HG02678 (cell line): ENCODE results near the gene RFNG.

ENCODE experiments used
- ATAC-seq: cut with Tn5 transposase; IDR thresholded peaks from one replicate; pipeline ENCODE4 v1.9.1; 2021; ENCODE audit warnings: mild to moderate bottlenecking, moderate library complexity; ENCODE audit not compliant: unreplicated experiment

RFNG gene

DNA sequence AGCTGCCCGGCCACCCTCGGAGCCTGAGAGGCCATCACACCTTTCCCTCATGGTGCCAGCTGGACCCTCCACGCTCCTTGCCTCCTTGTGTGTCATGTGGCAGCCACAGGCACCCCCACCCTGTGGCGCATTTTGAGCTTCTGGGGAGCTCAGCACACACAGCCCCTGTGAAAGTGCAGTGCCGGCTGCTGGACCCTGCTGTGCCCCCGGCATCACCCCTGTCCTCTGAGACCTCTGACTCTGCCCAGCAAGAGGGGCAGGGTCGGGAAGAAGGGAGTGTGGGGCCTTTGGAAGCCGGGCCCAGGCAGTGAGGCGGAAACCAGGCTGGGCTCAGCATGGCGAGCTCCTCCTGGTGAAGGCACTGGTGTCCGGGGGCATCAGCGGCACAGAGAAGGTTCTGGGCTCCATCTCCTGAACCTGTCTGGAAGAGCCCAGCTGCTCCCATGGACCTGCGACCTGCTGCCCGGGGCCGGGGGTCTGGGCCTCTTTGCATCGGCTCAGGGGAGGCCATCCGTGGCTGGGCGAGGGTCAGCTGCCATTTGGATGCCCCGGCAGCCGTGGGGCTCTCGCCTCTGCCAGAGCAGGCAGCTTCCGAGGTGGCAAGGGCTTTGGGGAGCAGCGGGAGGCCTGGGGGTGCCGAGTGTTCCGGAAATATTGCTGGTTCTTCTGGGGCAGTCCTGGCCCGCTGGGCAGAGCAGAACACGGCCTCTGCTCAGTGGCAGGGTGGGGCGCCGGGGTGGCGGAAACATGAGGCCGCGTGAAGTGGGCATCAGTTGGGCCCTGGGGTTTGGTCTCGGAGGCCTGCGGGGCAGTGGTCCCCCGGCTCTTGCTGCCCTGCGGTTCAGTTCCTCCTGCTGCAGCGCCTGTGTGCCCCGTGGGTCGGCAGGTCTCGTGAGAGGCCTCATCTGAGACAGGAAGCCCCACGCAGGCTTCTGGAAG is 46.8 kb downstream of the RFNG start:
- no peak for ATAC-seq

DNA sequence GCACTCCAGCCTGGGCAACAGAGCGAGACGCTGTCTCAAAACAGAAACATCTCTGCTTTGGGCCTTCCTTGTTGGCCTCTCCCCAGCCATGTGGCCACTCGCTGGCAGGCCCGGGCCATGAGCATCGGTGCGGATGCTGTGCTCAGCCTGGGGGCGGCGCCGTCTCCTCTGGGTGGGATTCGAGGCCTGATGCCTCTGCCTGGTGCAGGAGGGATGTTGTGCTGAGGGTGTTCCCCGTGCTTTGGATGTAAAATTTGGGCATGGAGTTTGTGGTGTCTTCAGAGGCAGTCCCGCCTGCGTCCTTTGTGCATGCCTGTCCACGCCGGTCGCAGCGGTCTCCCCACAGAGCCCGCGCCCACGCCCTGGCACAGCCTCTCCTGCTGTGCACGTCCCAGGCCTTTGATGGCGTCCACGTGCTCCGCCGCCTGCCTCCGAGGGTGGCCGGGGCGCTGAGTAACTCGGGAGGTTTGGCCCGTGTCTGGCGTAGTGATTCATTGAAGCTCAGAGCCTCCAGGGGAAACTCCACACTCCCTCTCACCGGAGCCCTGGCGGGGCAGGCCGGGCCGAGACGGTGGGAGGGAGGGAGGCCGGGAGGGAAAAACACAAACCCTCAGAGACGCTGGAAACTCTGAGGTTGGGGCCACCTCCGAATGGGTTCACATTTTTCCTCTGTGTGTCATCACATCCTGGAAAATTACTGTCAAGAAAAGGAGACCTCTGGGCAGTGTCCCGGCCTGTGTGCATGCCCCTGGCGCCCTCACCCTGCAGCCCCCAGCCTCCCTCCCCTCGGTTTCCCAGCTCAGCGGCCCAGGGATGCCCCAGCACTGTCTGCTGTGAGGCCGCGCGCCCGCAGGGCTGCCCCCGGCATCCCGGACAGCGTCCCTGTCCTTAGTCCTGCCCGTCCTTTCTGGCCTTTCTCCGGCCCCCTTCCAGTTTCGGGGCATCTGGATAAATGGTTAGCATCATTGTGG is 47.9 kb downstream of the RFNG start:
- no peak for ATAC-seq

DNA sequence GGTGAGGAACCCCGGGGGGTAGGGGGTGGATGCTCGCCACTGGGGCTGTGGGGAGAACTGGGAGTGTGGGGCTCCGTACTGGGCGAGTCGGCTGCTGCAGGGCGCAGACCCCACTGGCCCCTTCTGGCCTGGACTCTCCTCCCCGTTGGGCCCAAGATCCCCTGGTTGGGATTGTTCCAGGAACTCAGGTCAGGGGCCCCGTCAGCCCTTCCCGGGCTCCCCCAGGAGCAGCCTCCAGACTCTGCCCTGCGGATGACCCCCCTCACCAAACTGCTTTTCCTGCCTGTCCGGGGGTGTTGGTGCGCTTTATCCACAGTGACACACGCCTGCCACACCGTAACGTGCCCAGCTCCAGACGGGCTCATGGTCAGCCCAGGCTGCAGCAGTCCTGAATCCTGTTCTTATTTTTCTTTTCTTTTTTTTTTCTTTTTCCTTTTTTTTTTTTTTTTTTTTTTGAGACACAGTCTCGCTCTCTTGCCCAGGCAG is 50.0 kb downstream of the RFNG start:
- no peak for ATAC-seq

GRCh38 chr17:82000803-82001570 is 50.6 kb downstream of the RFNG start:
- ATAC-seq: no peak

DNA sequence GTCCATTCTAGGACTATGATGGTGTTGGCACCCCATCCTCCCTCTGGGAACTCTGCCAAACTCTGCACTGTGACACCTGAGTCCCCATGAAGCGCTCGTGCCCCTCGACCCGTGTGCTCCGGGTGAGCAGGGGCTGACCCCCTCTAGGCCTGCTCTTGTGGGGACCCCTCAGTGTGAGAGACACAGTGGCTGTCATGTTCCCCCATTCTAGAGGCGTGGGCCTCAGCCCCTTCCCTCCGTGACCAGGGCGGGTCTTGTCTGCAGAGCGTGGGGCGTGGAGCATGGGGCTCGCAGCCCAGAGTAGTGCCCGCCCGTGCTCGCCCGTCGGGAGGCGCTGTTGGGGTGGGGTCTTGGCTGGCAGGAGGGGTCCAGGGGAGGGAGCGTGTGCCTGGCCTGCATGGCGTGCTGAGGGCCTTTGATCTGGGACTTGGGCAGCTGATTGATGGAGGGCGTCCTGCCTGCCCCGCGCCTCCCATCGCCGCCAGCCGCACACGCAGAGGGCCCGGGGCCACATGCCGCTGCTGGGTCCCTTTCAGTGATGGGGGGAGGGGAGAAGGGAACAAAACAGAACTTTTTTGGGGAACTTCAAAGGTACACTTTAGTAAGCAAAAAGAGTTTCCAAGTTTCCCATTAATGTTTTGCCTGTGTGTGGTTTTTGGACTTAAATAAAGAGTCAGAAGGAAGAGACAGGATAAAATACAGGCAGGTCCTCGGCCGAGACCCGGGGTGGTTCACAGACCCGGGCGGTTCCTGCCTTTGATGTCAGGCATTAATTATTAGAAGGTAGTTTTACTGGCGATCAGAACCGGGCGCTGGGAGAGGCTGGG is 51.4 kb downstream of the RFNG start:
- no peak for ATAC-seq

DNA sequence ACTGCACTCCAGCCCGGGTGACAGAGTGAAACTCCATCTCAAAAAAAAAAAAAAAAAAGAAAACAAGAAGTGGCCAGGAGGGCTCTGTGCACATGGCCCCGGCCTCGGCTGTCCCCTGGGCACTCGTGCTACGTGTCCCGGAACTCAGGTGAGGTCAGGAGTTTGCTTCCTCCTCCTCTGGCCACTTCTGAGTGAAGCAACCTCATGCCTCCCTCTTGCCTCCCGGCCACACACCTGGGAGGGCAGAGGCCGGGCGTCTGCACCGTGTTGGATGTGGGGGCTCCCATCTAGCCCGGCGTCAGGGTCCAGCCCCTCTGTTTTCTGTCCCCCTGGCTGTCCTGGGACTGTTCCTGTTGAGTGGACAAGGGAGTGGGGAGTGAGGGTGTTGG is 52.0 kb downstream of the RFNG start:
- no peak for ATAC-seq

GRCh38 chr17:81998691-81999438 is 52.7 kb downstream of the RFNG start:
- ATAC-seq: no peak

DNA sequence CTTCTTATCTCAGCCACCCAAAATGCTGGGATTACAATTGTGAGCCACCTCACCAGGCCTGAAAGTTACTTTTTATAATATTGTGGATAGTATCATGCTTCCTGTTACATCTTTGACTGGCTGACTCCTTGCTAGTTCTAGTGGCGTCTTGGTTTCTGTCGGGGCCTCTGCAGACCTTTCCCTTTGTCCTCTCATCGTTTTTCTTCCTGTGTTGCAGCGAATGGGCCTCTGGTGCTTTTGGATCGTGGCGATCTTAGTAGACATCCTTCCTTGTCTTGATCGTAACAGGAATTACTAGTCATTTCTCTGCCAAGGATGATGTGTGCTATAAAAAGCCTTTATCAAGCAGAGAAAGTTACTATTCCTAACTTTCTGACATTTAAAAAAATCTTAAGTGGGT is 53.4 kb downstream of the RFNG start:
- no peak for ATAC-seq
